ENCODE data around the gene NSUN4.

- TF ChIP-seq, protein P1, sequence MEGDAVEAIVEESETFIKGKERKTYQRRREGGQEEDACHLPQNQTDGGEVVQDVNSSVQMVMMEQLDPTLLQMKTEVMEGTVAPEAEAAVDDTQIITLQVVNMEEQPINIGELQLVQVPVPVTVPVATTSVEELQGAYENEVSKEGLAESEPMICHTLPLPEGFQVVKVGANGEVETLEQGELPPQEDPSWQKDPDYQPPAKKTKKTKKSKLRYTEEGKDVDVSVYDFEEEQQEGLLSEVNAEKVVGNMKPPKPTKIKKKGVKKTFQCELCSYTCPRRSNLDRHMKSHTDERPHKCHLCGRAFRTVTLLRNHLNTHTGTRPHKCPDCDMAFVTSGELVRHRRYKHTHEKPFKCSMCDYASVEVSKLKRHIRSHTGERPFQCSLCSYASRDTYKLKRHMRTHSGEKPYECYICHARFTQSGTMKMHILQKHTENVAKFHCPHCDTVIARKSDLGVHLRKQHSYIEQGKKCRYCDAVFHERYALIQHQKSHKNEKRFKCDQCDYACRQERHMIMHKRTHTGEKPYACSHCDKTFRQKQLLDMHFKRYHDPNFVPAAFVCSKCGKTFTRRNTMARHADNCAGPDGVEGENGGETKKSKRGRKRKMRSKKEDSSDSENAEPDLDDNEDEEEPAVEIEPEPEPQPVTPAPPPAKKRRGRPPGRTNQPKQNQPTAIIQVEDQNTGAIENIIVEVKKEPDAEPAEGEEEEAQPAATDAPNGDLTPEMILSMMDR (IDR thresholded peaks at IDR 0.05; ENCODE audit: insufficient read depth, low read depth, low read length): no peak
- no peak for TF ChIP-seq EZH2 (IDR thresholded peaks at IDR 0.05; ENCODE audit: insufficient read depth, low read length)
Measured at GRCh38 chr1:46394872-46395465, 54.4 kb downstream of the NSUN4 start.
